Activated T-helper 1 cell treated with anti-CD3 and anti-CD28 coated beads, Interleukin-12 subunit alpha, Interleukin-12 subunit beta, Interleukin-2, Interleukin-4 antibody, amounts not matched to agents 30 ng/mL and 10 ng/mL and 1 ng/mL, durations not matched to agents 14 hours and 24 hours and 36 hours (primary cell): ENCODE results near the gene FAM171A2. TPM values are rescaled to one million over a fixed set of nuclear protein-coding genes. Genes with fewer than 3 reads are reported as not detected.
A peak's percentile ranks its signal among the peaks of the same experiment; 100 is the strongest.
"Not testable (repeated sequence)": the region's sequence is repeated elsewhere in the genome, so short reads cannot be mapped to it uniquely, and the experiment has no call there.

Source experiments
- DNase-seq: peaks from one replicate; pipeline ENCODE4 v3.0.0; 2021; ENCODE audit warnings: low spot score
- H3K27ac Mint-ChIP-seq: one replicate; pipeline ENCODE4 v1.8.0; 2021; ENCODE audit warnings: mild to moderate bottlenecking, mixed read lengths
- H3K27me3 Mint-ChIP-seq: one replicate; pipeline ENCODE4 v1.8.0; 2022; ENCODE audit warnings: mild to moderate bottlenecking, moderate library complexity, mixed read lengths; ENCODE audit not compliant: insufficient read depth
- H3K36me3 Mint-ChIP-seq: one replicate; pipeline ENCODE4 v1.8.0; 2021; ENCODE audit warnings: low read depth, mixed read lengths
- H3K4me1 Mint-ChIP-seq: one replicate; pipeline ENCODE4 v1.8.0; 2021; ENCODE audit warnings: low read depth, mixed read lengths
- H3K4me3 Mint-ChIP-seq: one replicate; pipeline ENCODE4 v1.8.0; 2021; ENCODE audit warnings: mild to moderate bottlenecking, moderate library complexity, mixed read lengths
- H3K9me3 Mint-ChIP-seq: one replicate; pipeline ENCODE4 v1.8.0; 2021; ENCODE audit warnings: mixed read lengths
- intact Hi-C: fragments of 100-400 bp; cut with micrococcal nuclease; formaldehyde crosslinking; loops from one replicate; pipeline ENCODE4 v1.15.1; 2024
- total RNA-seq: library from RNA; stranded (reverse); gene quantifications from 2 replicates; pipeline ENCODE4 v1.2.3, GENCODE V29; 2022

The FAM171A2 gene
- 0.10 and 0.29 TPM in 2 replicates for total RNA-seq

- H3K9me3 Mint-ChIP-seq, result no peaks in the 10 kb centered on the region
- intact Hi-C loops, result loop anchor here (1.0 kb wide), 2 partner anchors 18 to 22 kb away; partner anchors contain the start of gene GRN
- H3K27ac Mint-ChIP-seq, result no peak within 1 kb of the TSS
- peak within 1 kb of the TSS; percentile 78 for H3K4me3 Mint-ChIP-seq
- no peaks in the 10 kb centered on the region for H3K36me3 Mint-ChIP-seq
- H3K4me1 Mint-ChIP-seq, result no peaks in the 10 kb centered on the region
- H3K27me3 Mint-ChIP-seq, result peaks cover 47% of the 10 kb centered on the region
- peak; percentile 59 for DNase-seq
These were observed at the start of gene FAM171A2 for GRCh38 chr17:44363613-44364159. TSS of gene FAM171A2 (minus strand) at chr17:44363853. CDS start at chr17:44363714, 139 bp downstream.

- no peak for DNase-seq
- no peak overlapping the region for H3K4me3 Mint-ChIP-seq
- intact Hi-C loops, result no loop called here
These were observed 45.8 kb upstream of the FAM171A2 start for GRCh38 chr17:44409309-44410028.

DNA sequence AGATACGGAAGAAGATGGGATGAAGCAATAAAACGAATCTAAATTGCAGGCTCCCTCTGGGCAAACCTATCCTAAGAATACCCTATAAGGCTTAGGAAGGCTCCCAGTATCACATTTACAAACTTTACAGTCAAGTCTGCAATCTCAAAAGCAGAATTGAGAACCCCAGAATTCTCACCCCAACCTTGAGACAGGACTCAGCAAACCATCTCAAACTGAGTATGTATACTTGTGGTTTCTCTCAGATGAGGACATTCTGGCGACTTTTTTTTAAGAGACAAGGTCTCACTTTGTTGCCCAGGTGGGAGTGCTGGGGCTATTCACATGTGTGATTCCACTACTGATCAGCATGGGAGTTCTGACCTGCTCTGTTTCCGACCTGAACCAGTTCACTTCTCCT, 45.1 kb upstream of the FAM171A2 start:
- H3K9me3 Mint-ChIP-seq, result no peaks in the 10 kb centered on the region
- H3K4me3 Mint-ChIP-seq, result no peak overlapping the region
- intact Hi-C loops, result no loop called here
- no peaks in the 10 kb centered on the region for H3K4me1 Mint-ChIP-seq
- H3K27me3 Mint-ChIP-seq, result no peaks in the 10 kb centered on the region
- peaks cover 14% of the 10 kb centered on the region for H3K36me3 Mint-ChIP-seq
- no peak for DNase-seq
- no peak overlapping the region for H3K27ac Mint-ChIP-seq

More at GRCh38 chr17:44409309-44410028, 45.8 kb upstream of the FAM171A2 start:
- H3K4me1 Mint-ChIP-seq, result no peaks in the 10 kb centered on the region
- H3K27ac Mint-ChIP-seq, result no peak overlapping the region
- no peaks in the 10 kb centered on the region for H3K27me3 Mint-ChIP-seq
- H3K9me3 Mint-ChIP-seq, result no peaks in the 10 kb centered on the region
- peaks cover 17% of the 10 kb centered on the region for H3K36me3 Mint-ChIP-seq

- Mint-ChIP-seq H3K9me3 (no peaks in the 10 kb centered on the region), H3K4me3 (no peak overlapping the region), H3K36me3 (peaks cover 33% of the 10 kb centered on the region), H3K4me1 (peaks cover 8% of the 10 kb centered on the region), H3K27ac (peak overlapping the region; percentile 31), H3K27me3 (no peaks in the 10 kb centered on the region)
- DNase-seq, result no peak
- intact Hi-C loops, result loop anchor here (2.0 kb wide), 1 partner anchor 14 kb away; no protein-coding TSS in a partner anchor
These were observed 39.0 kb upstream of the FAM171A2 start for GRCh38 chr17:44402564-44403172.

- intact Hi-C loops, result loop anchor here (1.0 kb wide), 1 partner anchor 123 kb away; no protein-coding TSS in a partner anchor
- H3K27ac Mint-ChIP-seq, result no peak overlapping the region
These were observed 36.7 kb upstream of the FAM171A2 start for GRCh38 chr17:44400226-44400847.

GRCh38 chr17:44398692-44399691, 35.3 kb upstream of the FAM171A2 start:
- DNase-seq, result no peak
- H3K27ac Mint-ChIP-seq, result no peak overlapping the region
- H3K36me3 Mint-ChIP-seq, result peaks cover 35% of the 10 kb centered on the region
- no peaks in the 10 kb centered on the region for H3K27me3 Mint-ChIP-seq
- intact Hi-C loops, result no loop called here
- no peak overlapping the region for H3K4me3 Mint-ChIP-seq
- H3K4me1 Mint-ChIP-seq, result peaks cover 8% of the 10 kb centered on the region
- H3K9me3 Mint-ChIP-seq, result no peaks in the 10 kb centered on the region

More at GRCh38 chr17:44400226-44400847, 36.7 kb upstream of the FAM171A2 start:
- no peak overlapping the region for H3K4me3 Mint-ChIP-seq
- H3K27me3 Mint-ChIP-seq, result no peaks in the 10 kb centered on the region
- H3K36me3 Mint-ChIP-seq, result peaks cover 37% of the 10 kb centered on the region
- no peak for DNase-seq
- peaks cover 8% of the 10 kb centered on the region for H3K4me1 Mint-ChIP-seq
- H3K9me3 Mint-ChIP-seq, result no peaks in the 10 kb centered on the region

- Mint-ChIP-seq H3K4me1 (peaks cover 12% of the 10 kb centered on the region), H3K9me3 (no peaks in the 10 kb centered on the region), H3K36me3 (peaks cover 33% of the 10 kb centered on the region), H3K27me3 (no peaks in the 10 kb centered on the region), H3K4me3 (no peak overlapping the region), H3K27ac (no peak overlapping the region)
- DNase-seq, result no peak
- intact Hi-C loops, result no loop called here
These were observed 34.1 kb upstream of the FAM171A2 start for GRCh38 chr17:44397479-44398440.

DNA sequence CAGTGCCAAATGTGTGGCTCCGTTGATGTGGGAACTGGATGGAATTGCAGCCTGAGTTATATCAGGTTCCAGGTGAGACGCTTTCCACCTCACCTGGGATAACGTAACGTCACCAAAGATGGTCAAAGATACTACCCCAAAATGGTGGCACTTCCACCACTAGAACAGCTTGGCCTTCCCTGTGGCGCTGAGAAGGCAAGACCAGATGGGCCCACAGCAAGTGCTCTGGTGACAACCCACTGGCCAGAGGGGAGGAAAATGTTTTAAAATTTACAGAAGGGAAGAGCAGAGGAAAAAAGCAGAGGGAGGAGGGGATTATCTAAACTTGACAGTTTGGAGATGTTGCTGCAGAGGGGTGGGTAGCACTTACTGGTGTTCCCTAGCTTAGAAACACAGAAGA, 33.3 kb upstream of the FAM171A2 start:
- intact Hi-C loops, result no loop called here
- Mint-ChIP-seq H3K4me1 (peaks cover 7% of the 10 kb centered on the region), H3K4me3 (no peak overlapping the region), H3K27me3 (no peaks in the 10 kb centered on the region), H3K9me3 (no peaks in the 10 kb centered on the region), H3K36me3 (peaks cover 30% of the 10 kb centered on the region), H3K27ac (no peak overlapping the region)
- DNase-seq, result no peak

DNA sequence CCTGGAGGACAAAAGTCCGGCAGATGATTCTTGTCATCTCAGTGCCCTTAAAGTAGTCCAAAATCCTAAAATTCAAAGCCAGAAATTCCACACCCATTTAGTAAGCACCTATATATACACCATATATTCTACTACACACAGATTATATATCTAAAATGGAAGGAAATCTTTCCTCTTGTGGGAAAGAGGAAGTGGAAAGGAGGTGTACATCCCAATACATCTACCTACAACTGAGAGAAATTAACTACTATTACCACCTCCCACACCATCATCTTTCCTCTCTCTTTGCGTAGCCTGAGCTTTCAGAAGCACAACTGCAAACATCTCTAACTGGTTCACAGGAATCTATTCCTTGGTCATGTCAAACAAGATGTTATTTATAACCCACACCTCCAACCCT, 31.2 kb upstream of the FAM171A2 start:
- no peak overlapping the region for H3K27ac Mint-ChIP-seq
- no peaks in the 10 kb centered on the region for H3K9me3 Mint-ChIP-seq
- no peaks in the 10 kb centered on the region for H3K27me3 Mint-ChIP-seq
- peaks cover 7% of the 10 kb centered on the region for H3K4me1 Mint-ChIP-seq
- no peak overlapping the region for H3K4me3 Mint-ChIP-seq
- no peak for DNase-seq
- intact Hi-C loops, result no loop called here
- H3K36me3 Mint-ChIP-seq, result peaks cover 22% of the 10 kb centered on the region

DNA sequence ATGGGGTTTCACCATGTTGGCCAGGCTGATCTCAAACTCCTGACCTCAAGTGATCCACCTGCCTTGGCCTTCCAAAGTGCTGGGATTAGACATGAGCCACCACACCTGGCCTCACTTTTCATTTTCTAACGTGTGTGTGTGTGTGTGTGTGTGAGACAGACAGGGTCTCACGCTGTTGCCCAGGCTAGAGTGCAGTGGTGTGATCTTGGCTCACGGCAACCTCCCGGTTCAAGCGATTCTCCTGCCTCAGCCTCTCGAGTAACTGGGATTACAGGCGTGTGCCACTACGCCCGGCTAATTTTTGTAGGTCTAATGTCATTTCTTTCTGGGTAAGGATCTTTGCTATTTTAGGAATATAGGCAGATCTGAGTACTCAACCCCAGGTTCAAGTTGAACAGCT, 30.5 kb upstream of the FAM171A2 start:
- H3K27me3 Mint-ChIP-seq, H3K27ac Mint-ChIP-seq, H3K9me3 Mint-ChIP-seq, DNase-seq, intact Hi-C loops, H3K4me3 Mint-ChIP-seq: not testable (repeated sequence)
- peaks cover 16% of the 10 kb centered on the region for H3K36me3 Mint-ChIP-seq
- peaks cover 13% of the 10 kb centered on the region for H3K4me1 Mint-ChIP-seq

DNA sequence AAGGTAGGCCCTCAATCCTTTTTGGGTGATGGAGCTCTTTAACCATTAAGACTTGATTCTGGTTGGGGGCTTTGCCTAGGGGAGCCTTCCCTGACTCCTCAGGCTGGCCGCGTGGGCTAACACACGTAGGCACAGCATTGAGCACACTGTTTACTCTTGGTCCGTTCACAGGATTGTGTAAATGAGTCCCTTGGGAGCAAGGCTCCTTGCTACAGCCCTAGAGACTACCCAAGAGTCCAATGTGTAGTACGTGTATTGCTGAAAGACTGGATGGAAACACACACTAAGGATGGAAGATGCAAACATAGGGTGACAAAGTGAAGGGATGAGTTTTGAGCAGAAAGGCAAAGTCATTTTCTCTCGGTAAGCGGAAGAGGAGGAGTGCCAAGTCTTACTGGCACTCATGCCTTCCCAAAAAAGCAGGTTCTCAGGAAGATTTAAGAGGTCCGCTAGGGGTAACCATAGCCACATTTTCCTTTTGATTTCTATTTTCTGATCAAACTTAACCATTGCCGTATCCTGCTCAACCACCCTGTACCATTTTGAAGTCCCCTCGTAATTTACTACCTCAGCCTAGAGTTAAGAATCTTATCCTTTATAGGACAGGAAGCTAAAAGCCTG, 26.7 kb upstream of the FAM171A2 start:
- DNase-seq, result no peak
- Mint-ChIP-seq H3K4me3 (no peak overlapping the region), H3K27me3 (peaks cover 10% of the 10 kb centered on the region), H3K36me3 (no peaks in the 10 kb centered on the region), H3K4me1 (peaks cover 13% of the 10 kb centered on the region), H3K9me3 (no peaks in the 10 kb centered on the region), H3K27ac (no peak overlapping the region)
- intact Hi-C loops, result no loop called here
